ENCODE measurements around the gene PACRG.

The PACRG gene

GRCh38 chr6:163019926-163020325 lies 292.2 kb downstream of the PACRG start:
- no peak for DNase-seq

GRCh38 chr6:163021054-163021453 lies 293.3 kb downstream of the PACRG start:
- no peak for DNase-seq

GRCh38 chr6:163023700-163024099 lies 295.9 kb downstream of the PACRG start:
- no peak for DNase-seq

- DNase-seq = no peak
Observed at GRCh38 chr6:163026893-163027292, 299.1 kb downstream of the PACRG start.

GRCh38 chr6:163030980-163031379 lies 303.2 kb downstream of the PACRG start:
- no peak for DNase-seq

- no peak for DNase-seq
Observed at GRCh38 chr6:163031931-163032330, 304.2 kb downstream of the PACRG start.

GRCh38 chr6:163036160-163036645 lies 308.4 kb downstream of the PACRG start:
- DNase-seq = no peak

GRCh38 chr6:163038317-163038716 lies 310.5 kb downstream of the PACRG start:
- no peak for DNase-seq

GRCh38 chr6:163048345-163048744 lies 320.6 kb downstream of the PACRG start:
- DNase-seq = no peak

- DNase-seq = no peak
Observed at GRCh38 chr6:163053667-163054344, 326.0 kb downstream of the PACRG start.

- no peak for DNase-seq
Observed at GRCh38 chr6:163054641-163055040, 326.9 kb downstream of the PACRG start.

GRCh38 chr6:163057260-163057659 lies 329.5 kb downstream of the PACRG start:
- DNase-seq = no peak

GRCh38 chr6:163062790-163063189 lies 335.0 kb downstream of the PACRG start:
- no peak for DNase-seq

- DNase-seq = no peak
Observed at GRCh38 chr6:163063561-163063960, 335.8 kb downstream of the PACRG start.

- DNase-seq = no peak
Observed at GRCh38 chr6:163064397-163064796, 336.6 kb downstream of the PACRG start.

- DNase-seq = no peak
Observed at GRCh38 chr6:163066200-163066599, 338.4 kb downstream of the PACRG start.

- DNase-seq = no peak
Observed at GRCh38 chr6:163077134-163077533, 349.4 kb downstream of the PACRG start.

- no peak for DNase-seq
Observed at GRCh38 chr6:163078712-163079111, 350.9 kb downstream of the PACRG start.

GRCh38 chr6:163080228-163080627 lies 352.5 kb downstream of the PACRG start:
- DNase-seq = no peak

GRCh38 chr6:163083141-163083540 lies 355.4 kb downstream of the PACRG start:
- DNase-seq = no peak

- DNase-seq = peak; percentile 12
Observed at GRCh38 chr6:163085426-163085825, 357.7 kb downstream of the PACRG start.

GRCh38 chr6:163085861-163086623 lies 358.3 kb downstream of the PACRG start:
- DNase-seq = no peak

GRCh38 chr6:163086624-163086920 lies 358.8 kb downstream of the PACRG start:
- peak; percentile 33 for DNase-seq

GRCh38 chr6:163087981-163088380 lies 360.2 kb downstream of the PACRG start:
- no peak for DNase-seq

Data from fibroblast of skin of back (primary cell).